HG02623 (cell line): Measurements from ENCODE around the gene SREBF2.

Source experiments
- ATAC-seq: cut with Tn5 transposase; IDR thresholded peaks from one replicate; pipeline ENCODE4 v1.9.1; 2021; ENCODE audit warnings: moderate library complexity; ENCODE audit not compliant: unreplicated experiment

The SREBF2 gene

DNA sequence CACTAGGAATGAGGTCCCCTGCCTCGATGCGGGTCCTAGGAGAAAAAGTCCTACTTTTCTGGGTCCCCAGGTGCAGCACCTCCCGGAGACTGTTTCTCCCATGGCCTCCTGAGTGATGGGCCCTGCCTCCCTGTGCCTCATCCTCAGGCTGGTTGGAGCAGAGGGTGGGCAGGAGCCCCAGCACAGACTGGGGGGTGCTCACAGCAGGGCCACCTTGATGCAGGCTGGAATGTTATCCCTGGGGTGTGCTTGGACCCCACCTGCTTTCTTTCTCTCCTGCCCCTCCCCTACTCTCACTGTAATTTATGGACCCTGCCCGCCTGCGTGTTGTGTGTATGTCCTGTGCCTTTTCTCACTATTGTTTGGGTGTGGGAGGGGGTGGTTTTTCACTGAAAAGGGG is 73.9 kb downstream of the SREBF2 start:
- ATAC-seq, result no peak

- ATAC-seq, result no peak
Observed at GRCh38 chr22:41907436-41908401, 74.8 kb downstream of the SREBF2 start.

DNA sequence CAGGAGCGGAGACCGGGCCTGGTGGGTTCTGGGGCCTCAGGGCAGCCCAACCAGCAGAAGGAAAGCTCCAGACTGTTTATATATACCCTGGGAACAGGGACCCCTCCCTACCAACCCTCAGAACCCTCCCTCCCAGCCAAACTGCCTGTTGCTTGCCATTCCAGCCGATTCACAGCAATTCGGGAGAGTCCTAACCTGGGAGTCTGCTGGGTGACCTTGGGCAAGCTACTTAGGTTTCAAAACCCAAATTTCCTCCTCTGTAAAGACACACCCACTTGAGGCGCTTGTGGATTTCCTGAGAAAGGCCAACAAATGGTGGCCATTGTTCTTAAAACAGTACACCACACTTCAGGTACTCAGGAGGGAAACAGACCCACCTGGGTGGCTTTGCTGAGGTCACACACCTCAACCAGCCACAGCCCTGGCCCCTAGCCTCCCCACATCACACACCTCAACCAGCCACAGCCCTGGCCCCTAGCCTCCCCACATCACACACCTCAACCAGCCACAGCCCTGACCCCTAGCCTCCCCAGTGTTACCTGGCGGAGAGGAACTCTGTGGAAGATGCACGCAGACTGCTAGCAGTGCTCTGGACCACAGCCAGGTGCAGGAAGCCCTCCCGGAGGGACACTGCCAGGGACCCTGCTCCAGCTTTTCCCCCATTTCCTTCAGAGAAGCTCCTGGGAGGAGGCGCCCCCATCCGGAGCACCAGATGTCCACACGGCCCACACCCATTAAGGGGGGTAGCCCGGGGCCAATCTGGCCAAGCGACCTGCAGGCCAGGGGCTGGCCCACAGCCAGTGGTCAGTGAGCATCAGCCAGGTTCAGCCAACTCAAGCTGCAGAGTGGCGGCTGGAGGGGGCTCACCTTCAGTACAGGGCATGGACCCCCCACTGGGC is 75.8 kb downstream of the SREBF2 start:
- ATAC-seq, result no peak

DNA sequence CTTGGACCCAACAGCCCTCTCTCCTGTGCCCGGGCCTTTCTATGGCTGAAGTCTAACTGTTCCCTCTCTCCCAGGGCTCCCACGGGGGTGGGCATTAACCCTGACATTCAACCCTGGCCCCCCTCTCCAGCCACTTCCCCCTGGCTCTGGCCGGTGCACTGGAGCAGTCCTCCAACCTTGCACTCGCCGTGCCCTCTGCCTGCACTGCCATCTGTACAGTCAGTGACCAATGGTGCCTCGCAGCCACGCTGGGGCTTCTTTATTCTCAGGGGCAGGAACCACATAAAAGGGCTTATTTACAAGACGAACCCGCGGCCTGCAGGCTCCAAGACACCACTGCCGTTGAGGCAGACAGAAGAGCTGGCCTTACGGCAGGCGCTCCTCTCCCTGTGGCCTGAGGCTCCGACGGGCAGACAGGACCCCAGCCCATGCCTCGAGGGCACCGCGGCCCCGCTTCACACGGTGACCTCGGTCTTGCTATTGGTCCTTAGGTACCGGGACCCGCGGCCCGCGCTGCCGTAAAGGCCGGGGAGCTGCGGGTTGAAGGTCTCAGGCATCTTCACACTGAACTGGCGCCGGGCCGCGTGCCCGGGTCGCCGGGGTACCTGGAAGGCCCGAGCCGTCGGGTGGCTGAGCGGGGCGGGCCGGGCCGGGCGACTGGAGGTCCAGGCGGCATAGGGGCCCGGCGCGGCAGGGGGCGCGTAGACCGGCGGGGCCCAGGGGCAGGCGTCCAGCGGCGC is 76.6 kb downstream of the SREBF2 start:
- ATAC-seq, result no peak

GRCh38 chr22:41910050-41911000 is 77.4 kb downstream of the SREBF2 start:
- ATAC-seq, result no peak

GRCh38 chr22:41911001-41911611 is 78.2 kb downstream of the SREBF2 start:
- ATAC-seq, result no peak

DNA sequence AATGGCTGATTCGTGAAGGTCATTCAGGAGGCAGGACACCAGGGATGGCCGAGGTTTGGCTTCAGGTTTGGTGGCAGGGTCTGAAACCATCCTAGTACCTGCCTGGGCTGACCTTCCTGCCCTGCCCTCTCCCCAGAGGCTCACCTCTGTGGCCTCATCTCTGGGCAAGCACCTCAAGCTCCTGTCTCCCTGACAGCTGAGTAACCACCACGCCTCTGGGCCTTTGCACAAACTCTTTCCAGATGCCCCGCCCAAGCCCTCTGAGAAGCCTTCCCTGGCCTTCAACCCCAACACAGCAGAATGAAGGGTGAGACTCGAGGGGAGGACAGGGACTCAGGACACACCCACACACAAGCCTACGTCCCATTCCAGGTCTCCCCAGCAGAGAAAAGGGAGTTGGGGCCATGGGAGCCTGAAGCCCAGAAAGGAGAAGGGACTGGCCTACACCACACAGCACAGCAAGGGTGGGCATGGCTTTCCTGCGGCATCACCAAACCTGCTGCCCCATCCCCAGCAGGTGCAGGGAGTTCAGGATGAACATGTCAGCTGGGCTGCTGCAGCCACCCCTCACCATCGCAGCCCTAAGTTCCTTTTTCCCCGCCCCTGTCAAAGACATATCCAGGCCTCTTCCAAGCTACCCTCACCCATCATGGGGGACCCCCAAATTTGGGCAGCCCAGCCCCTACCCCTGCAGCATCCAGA is 79.6 kb downstream of the SREBF2 start:
- ATAC-seq, result no peak

DNA sequence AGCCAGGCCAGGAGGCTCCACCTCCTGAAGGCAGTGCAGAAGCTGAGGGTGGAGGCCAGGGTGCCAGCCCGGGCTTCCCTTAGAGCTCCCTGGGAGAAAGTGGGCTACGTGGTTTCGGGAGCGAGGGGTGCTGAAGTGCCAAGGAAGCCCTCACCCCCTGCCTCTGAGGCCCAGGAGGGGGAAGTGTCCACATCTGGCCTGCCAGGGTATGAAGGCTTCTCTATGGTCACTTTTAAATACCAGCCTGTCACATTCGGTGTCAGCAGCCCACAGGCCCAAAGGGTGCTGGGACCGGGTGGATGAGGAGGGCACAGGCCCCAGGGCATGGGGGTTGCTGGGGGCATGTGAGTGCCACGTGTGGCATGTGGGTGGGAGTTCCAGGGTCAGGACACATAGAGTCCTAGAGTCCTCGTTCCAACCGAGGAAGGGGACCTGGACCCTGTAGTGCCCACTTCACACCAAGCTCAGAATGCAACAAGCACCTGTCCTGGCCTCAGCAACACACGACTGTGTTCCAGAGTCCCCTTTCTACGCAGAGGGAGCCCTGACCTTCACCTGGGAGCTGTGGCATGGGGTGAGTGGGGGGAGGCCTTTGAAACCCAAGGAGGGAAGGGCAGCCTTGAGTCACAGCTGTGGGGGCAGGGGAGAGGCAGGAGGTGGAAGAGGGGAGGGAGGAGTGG is 80.3 kb downstream of the SREBF2 start:
- ATAC-seq, result no peak

DNA sequence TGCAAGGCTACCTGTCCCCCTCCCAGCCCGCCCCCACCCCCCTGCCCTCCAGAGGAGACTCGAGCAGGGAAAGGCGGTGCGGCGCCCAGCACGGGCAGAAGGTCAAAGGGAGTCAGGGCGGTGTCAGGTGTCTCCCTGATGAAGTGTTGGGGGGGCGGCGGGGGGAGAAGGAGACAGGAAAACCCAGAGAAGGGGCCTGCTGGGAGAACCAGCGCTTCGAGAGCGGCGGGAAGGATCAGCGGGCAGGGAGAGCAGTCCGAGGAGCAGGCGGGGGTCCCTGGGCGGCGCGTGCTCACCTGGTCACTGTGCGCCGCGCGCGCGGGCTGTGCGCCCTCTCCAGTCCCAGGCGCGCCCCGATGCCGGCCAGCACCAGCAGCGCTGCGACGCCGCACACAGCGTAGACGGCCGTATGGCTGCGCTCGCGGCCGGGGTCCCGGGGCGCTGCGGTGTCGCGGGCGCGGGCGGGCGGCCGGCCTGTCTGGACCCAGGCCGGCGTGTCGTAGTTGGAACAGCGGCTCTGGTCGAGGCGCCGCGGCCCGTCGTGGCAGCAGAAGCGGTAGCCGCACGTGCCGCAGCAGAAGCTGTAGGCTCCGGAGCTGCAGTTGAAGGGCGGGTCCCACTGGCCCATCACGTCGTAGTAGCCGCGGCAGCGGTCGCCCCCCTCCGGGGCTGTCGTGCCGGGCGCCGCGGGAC is 81.1 kb downstream of the SREBF2 start:
- ATAC-seq, result no peak

DNA sequence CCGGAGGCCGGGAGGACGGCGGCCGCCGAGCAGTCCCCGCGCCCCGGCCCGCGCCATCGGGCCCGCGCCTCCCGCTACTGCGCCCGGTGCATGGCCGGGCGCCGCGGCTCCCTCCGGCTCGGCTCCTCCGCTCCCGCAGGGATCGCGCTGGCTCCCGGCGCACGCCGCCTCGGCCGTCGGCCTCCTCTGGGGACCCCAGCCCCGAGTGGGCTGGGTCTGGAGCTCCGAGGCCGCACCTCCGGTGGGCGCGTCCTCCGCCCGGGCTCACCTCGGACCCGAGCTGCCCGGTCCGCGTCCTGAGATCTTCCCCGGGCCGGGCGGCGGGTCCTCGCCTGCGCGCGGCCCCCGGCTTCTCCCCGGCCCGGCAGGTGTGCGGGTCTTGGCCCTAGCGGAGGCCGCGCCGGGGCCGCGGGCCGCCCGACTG is 81.7 kb downstream of the SREBF2 start:
- no peak for ATAC-seq

DNA sequence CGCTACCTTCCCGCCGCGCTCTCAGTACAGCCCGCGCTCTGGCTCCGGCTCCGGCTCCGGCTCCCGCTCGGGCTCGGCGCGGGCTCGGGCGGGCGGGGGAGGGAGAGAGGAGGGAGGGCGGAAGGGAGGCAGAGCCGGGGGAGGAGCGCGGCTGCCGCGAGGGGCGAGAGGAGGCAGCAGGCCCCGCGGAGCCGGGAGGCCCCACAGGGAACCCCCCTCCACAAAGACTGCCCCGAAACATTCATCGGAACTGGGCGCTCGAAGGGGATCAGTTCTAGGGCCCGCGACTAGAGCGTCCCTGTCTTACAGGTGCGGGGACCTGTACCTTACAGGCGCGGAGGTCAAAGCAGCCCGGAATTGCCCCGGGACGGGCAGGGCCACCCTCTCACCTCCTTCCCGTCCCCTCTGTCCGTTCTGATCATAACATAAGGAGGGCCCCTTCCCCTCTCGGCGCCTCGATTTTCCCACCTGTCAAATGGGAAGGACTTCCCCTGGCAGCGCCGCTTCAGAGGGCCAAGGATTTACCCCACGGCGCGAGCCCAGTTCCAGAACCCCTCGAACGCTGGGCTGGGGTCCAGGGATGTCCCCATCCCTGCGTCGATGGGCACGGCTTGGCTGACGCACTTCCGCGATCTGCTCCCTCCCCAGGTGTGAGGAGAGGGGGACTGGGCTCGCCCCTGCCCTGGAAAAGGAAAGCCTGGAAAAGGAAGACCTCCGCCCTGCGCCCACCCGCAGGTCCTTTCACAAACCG is 82.3 kb downstream of the SREBF2 start, which contains the start of gene SHISA8:
SHISA8 (minus strand) TSS at position 40 of the 751 bp plus-strand sequence. CDS start 407 bp downstream, outside the sequence.
- no peak for ATAC-seq

DNA sequence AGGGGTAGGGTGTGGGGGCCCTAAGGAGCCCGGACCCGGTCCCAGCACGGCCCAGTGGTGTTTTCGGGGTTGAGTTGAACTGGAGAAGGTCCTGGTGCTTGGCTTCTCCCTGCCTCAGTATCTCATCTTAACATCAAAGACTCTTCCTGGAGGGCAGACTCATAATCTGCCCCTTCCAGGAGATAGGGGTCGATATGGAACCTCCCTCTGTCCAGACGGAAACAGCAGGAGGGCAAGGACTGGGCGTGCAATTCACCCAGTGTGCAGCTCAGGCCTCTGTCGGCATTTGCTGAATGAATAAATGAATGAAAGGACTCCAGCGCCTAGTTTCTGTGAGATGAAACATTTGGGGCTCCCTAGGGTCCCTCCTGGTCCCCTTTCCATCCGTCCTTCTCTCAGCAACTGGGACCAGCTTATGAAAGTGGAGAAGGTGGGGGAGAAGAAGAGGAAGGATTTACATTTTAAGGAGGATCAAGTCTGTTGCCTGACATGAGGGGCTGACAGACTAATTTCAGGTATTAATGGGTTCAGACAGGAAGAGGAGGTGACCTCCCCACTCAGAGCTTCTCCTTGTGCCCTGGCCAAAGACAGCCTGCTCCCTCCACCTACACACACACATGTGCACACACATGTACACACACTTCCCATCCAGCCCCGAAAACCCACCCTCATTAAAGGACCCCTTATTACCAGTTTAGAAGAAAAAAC is 83.0 kb downstream of the SREBF2 start:
- no peak for ATAC-seq

DNA sequence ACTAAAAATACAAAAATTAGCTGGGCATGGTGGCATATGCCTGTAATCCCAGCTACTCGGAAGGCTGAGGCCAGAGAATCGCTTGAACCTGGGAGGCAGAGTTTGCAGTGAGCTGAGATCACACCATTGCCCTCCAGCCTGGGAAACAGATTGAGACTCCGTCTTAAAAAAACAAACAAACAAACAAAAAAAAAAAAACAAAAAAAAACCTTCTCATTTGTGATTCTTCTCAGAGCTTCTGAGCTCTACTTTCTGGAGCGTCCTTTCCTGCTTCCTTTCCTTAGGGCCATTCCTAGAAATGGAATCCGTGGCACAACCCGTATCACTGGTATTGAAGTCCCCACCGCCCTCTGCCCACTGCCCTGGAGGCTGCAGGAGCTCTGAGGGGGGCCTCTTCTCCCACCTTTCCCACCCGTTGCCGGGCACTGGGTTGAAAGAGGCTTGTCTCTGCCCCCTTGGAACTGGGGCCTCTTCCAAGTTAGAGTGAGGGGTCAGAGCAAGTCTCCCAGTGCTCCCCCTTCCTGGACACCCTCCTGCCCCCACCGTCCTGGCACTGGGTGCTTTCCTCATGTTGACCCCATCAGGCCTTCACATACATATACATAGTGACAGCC is 83.9 kb downstream of the SREBF2 start:
- no peak for ATAC-seq

GRCh38 chr22:41917375-41917902 is 84.5 kb downstream of the SREBF2 start:
- ATAC-seq, result no peak
